Measurements from ENCODE around the gene MINAR1.
"Not testable (repeated sequence)": the region's sequence is repeated elsewhere in the genome, so short reads cannot be mapped to it uniquely, and the experiment has no call there.

The MINAR1 gene

GRCh38 chr15:79431636-79432344 is at the start of gene MINAR1:
MINAR1 (plus strand) TSS chr15:79432336; CDS start chr15:79456148, 23,812 bp downstream.
- DNase-seq = no peak

- no peak for DNase-seq
Observed at GRCh38 chr15:79394231-79394630, 37.9 kb upstream of the MINAR1 start.

- DNase-seq = no peak
Observed at GRCh38 chr15:79396850-79397249, 35.3 kb upstream of the MINAR1 start.

- DNase-seq = no peak
Observed at GRCh38 chr15:79397269-79397910, 34.7 kb upstream of the MINAR1 start.

GRCh38 chr15:79399606-79400005 is 32.5 kb upstream of the MINAR1 start:
- no peak for DNase-seq

- no peak for DNase-seq
Observed at GRCh38 chr15:79400650-79401049, 31.5 kb upstream of the MINAR1 start.

- no peak for DNase-seq
Observed at GRCh38 chr15:79401301-79401700, 30.8 kb upstream of the MINAR1 start.

- DNase-seq = no peak
Observed at GRCh38 chr15:79402136-79402535, 30.0 kb upstream of the MINAR1 start.

- no peak for DNase-seq
Observed at GRCh38 chr15:79403501-79403900, 28.6 kb upstream of the MINAR1 start.

- no peak for DNase-seq
Observed at GRCh38 chr15:79406210-79406609, 25.9 kb upstream of the MINAR1 start.

- DNase-seq = no peak
Observed at GRCh38 chr15:79408041-79408440, 24.1 kb upstream of the MINAR1 start.

- DNase-seq = no peak
Observed at GRCh38 chr15:79410237-79410636, 21.9 kb upstream of the MINAR1 start.

- DNase-seq = no peak
Observed at GRCh38 chr15:79412010-79412409, 20.1 kb upstream of the MINAR1 start.

GRCh38 chr15:79412429-79412828 is 19.7 kb upstream of the MINAR1 start:
- no peak for DNase-seq

GRCh38 chr15:79416876-79417275 is 15.3 kb upstream of the MINAR1 start:
- DNase-seq = no peak

GRCh38 chr15:79418693-79419279 is 13.3 kb upstream of the MINAR1 start:
- DNase-seq = no peak

GRCh38 chr15:79425591-79426295 is 6.4 kb upstream of the MINAR1 start:
- DNase-seq = no peak

- DNase-seq = not testable (repeated sequence)
Observed at GRCh38 chr15:79426899-79427298, 5.2 kb upstream of the MINAR1 start.

GRCh38 chr15:79427781-79428598 is 4.1 kb upstream of the MINAR1 start:
- DNase-seq = no peak

- DNase-seq = no peak
Observed at GRCh38 chr15:79430901-79431635, 1.1 kb upstream of the MINAR1 start.

- no peak for DNase-seq
Observed at GRCh38 chr15:79432345-79433275, 474 bp downstream of the MINAR1 start.

Measured in NCI-H1048 (cell line).